GM12878 (cell line): ENCODE results near the gene EPB41L4B. TPM values are rescaled to one million over a fixed set of nuclear protein-coding genes. Genes with fewer than 3 reads are reported as not detected.

ENCODE experiments used
- ATAC-seq: fragments of 200-7000 bp; cut with Tn5 transposase; 3 replicates; pipeline ENCODE4 v1.9.1; 2020; ENCODE audit warnings: mild to moderate bottlenecking, moderate library complexity
- BruUV-seq: library from RNA; stranded (reverse); fragments of 400-500 nt; replicated peaks from 2 replicates; lab custom pipeline; 2021; lab: Mats Ljungman, UMichigan
- CTCF ChIA-PET: fragments of 300-600 bp; sonication (Branson Sonifier 250); formaldehyde crosslinking; extraction: SDS; loops from one replicate; lab custom pipeline; 2021; ENCODE audit warnings: inconsistent platforms; lab: Yijun Ruan, JAX
- POLR2A ChIA-PET: fragments of 350-600 bp; formaldehyde crosslinking; extraction: SDS; loops from one replicate; lab custom pipeline; 2021; ENCODE audit warnings: inconsistent platforms; lab: Charles Lee
- RAD21 ChIA-PET: fragments of 300-600 bp; sonication (Branson Sonifier 250); formaldehyde crosslinking; loops from one replicate; lab custom pipeline; 2023; ENCODE audit warnings: antibody characterized with exemption; ENCODE audit not compliant: unreplicated experiment; lab: Charles Lee
- SMC1A ChIA-PET: fragments of 300-600 bp; sonication (Branson Sonifier 250); formaldehyde crosslinking; loops from one replicate; lab custom pipeline; 2023; ENCODE audit not compliant: unreplicated experiment, uncharacterized antibody; lab: Charles Lee
- DNase-seq: peaks from one replicate; pipeline ENCODE4 v3.0.0-alpha.2; 2011; ENCODE audit warnings: low read depth, low spot score
- FAIRE-seq: peaks from 3 replicates; lab custom pipeline; 2011; peaks lifted over from hg19 to GRCh38; lab: Jason Lieb, UNC
- H2AFZ ChIP-seq: 2 replicates; pipeline ENCODE4 v1.6.0; 2011; ENCODE audit warnings: low read depth, low read length, control low read depth; ENCODE audit not compliant: control insufficient read depth
- H3K27ac ChIP-seq: 2 replicates; pipeline ENCODE4 v1.5.1; 2011; ENCODE audit warnings: control low read depth; ENCODE audit not compliant: control insufficient read depth, insufficient read depth
- H3K27me3 ChIP-seq, 2 experiments: replicated peaks in 1 of 2; 2 replicates each; pipeline versions ENCODE4 v1.6.0 to v1.6.1; 2011; ENCODE audit warnings: low read length in 1 of 2; ENCODE audit not compliant: control insufficient read depth in 2 of 2, insufficient read depth in 2 of 2
- H3K36me3 ChIP-seq, 2 experiments: 2 replicates each; pipeline ENCODE4 v1.5.1; 2011; ENCODE audit warnings: low read length in 1 of 2; ENCODE audit not compliant: control insufficient read depth in 2 of 2, insufficient read depth in 2 of 2
- H3K4me1 ChIP-seq: 2 replicates; pipeline ENCODE4 v1.6.1; 2011; ENCODE audit warnings: mild to moderate bottlenecking, low read length, moderate library complexity, mixed read lengths; ENCODE audit not compliant: control insufficient read depth, insufficient read depth
- H3K4me2 ChIP-seq: 2 replicates; pipeline ENCODE4 v1.6.0; 2011; ENCODE audit warnings: control low read depth; ENCODE audit not compliant: control insufficient read depth, insufficient read depth
- H3K4me3 ChIP-seq: fragments of 200-600 bp; sonication (generic); 2 replicates; pipeline ENCODE4 v1.5.1; 2016
- H3K79me2 ChIP-seq: 2 replicates; pipeline ENCODE4 v1.6.0; 2011; ENCODE audit warnings: low read length; ENCODE audit not compliant: control insufficient read depth, insufficient read depth
- H3K9ac ChIP-seq: 2 replicates; pipeline ENCODE4 v1.8.0; 2011; ENCODE audit warnings: low read length, control low read depth, mixed read lengths; ENCODE audit not compliant: control insufficient read depth, insufficient read depth
- H3K9me3 ChIP-seq: replicated peaks from 3 replicates; pipeline ENCODE4 v1.5.1; 2011; ENCODE audit warnings: mild to moderate bottlenecking, low read length; ENCODE audit not compliant: control insufficient read depth, insufficient read depth
- H4K20me1 ChIP-seq: 2 replicates; pipeline ENCODE4 v1.6.0; 2011; ENCODE audit not compliant: control insufficient read depth, insufficient read depth
- MAX ChIP-seq: IDR thresholded peaks from 2 replicates; pipeline ENCODE4 v1.6.1; 2012; ENCODE audit warnings: low read depth, low read length, improper control_type of control experiment
- NFXL1 ChIP-seq: fragments of 450-650 bp; IDR thresholded peaks from 2 replicates; pipeline ENCODE4 v1.6.1; 2017; ENCODE audit warnings: antibody characterized with exemption, mild to moderate bottlenecking, borderline replicate concordance
- PKNOX1 ChIP-seq: fragments of 450-650 bp; IDR thresholded peaks from 2 replicates; pipeline ENCODE4 v1.6.1; 2016; ENCODE audit warnings: mild to moderate bottlenecking
- POLR2AphosphoS5 ChIP-seq: IDR thresholded peaks from 2 replicates; pipeline ENCODE4 v1.6.1; 2011; ENCODE audit warnings: mild to moderate bottlenecking, low read length, inconsistent platforms
- POU2F2 ChIP-seq: IDR thresholded peaks from 3 replicates; pipeline ENCODE4 v1.6.1; 2011; ENCODE audit warnings: low read depth, mild to moderate bottlenecking, low read length, borderline replicate concordance
- RELA ChIP-seq: fragments of 450-650 bp; IDR thresholded peaks from 2 replicates; pipeline ENCODE4 v1.8.0; 2014; ENCODE audit warnings: borderline replicate concordance; ENCODE audit not compliant: partially characterized antibody
- REST ChIP-seq: IDR thresholded peaks from 2 replicates; pipeline ENCODE4 v1.6.1; 2012; ENCODE audit warnings: mild to moderate bottlenecking, low read depth, low read length
- RUNX3 ChIP-seq: IDR thresholded peaks from 2 replicates; pipeline ENCODE4 v1.6.1; 2012; ENCODE audit warnings: low read length, inconsistent platforms
- SKIL ChIP-seq: fragments of 450-650 bp; IDR thresholded peaks from 2 replicates; pipeline ENCODE4 v1.6.1; 2017; ENCODE audit warnings: mild to moderate bottlenecking, low read depth, inconsistent platforms; ENCODE audit not compliant: poor library complexity, severe bottlenecking
- SP1 ChIP-seq: IDR thresholded peaks from one replicate; pipeline ENCODE4 v1.6.1; 2011; ENCODE audit warnings: low read depth, low read length
- SPI1 ChIP-seq: IDR thresholded peaks from 2 replicates; pipeline ENCODE4 v1.6.1; 2011; ENCODE audit warnings: low read depth, mild to moderate bottlenecking, low read length, moderate library complexity, borderline replicate concordance; ENCODE audit not compliant: insufficient read depth
- SREBF2 ChIP-seq: IDR thresholded peaks from 2 replicates; pipeline ENCODE4 v1.6.1; 2012; ENCODE audit warnings: mild to moderate bottlenecking, low read length
- SUPT20H ChIP-seq: IDR thresholded peaks from 2 replicates; pipeline ENCODE4 v1.6.1; 2011; ENCODE audit warnings: low read depth, mild to moderate bottlenecking, low read length, moderate library complexity, borderline replicate concordance; ENCODE audit not compliant: control insufficient read depth
- ZNF622 ChIP-seq: fragments of 450-650 bp; IDR thresholded peaks from 2 replicates; pipeline ENCODE4 v1.6.1; 2017; ENCODE audit warnings: mild to moderate bottlenecking, inconsistent platforms
- WGBS: methylation state at CpG from one replicate; pipeline ENCODE4 v1.1.6; 2016; ENCODE audit warnings: low lambda C conversion rate; ENCODE audit not compliant: insufficient replicate concordance, insufficient coverage; ENCODE audit errors: missing lambda C conversion rate; 5-methylcytosine and 5-hydroxymethylcytosine counted together
- in situ Hi-C: fragments of 300-500 bp; cut with MboI; formaldehyde crosslinking; loops from 9 replicates; pipeline ENCODE4 v1.14.3; 2018; ENCODE audit warnings: mixed read lengths
- intact Hi-C: fragments of 100-400 bp; cut with micrococcal nuclease; formaldehyde crosslinking; loops from one replicate; pipeline ENCODE4 v1.14.2; 2022; ENCODE audit not compliant: unreplicated experiment
- polyA plus RNA-seq, 11 experiments: library from polyadenylated mRNA; depleted of rRNA in 4 of 11; unstranded in 6 of 11; stranded (reverse) in 5 of 11; fragments of >200 nt; fragmentation: Nextera tagmentation in 4 of 11; fragmentation: Illumina TruSeq in 1 of 11; extraction: Ambion mirVana in 4 of 11; extraction: Trizol in 1 of 11; gene quantifications; 1 replicate in 1 of 11; 2 replicates in 10 of 11; pipeline versions ENCODE4 v1.2.1 to v1.2.3, GENCODE V29; 2011 to 2016; ENCODE audit warnings: inconsistent platforms in 2 of 11, missing spikeins in 2 of 11, low read depth in 1 of 11
- total RNA-seq, 4 experiments: library from RNA; depleted of rRNA in 3 of 4; stranded (reverse); fragments of >200 nt in 3 of 4; fragmentation: Illumina TruSeq in 1 of 4; extraction: Trizol in 1 of 4; gene quantifications; 2 replicates each; pipeline versions ENCODE4 v1.2.1 to v1.2.3, GENCODE V29; 2013 to 2021

The EPB41L4B gene
- total and polyA plus RNA-seq, 10 of the 15 experiments (the other 5 are each of a cell fraction or from before 2014, with no cell fraction given) = 0.04 to 0.75 (median 0.13) TPM; not detected in 1

GRCh38 chr9:109307380-109308240 is 13.2 kb downstream of the EPB41L4B start:
- CTCF ChIA-PET = interaction anchor here (0.9 kb wide), 1 partner anchor 163 kb away, joined by 3 read pairs; no protein-coding TSS in a partner anchor
- Histone ChIP-seq H3K36me3 (no peaks in the 10 kb centered on the region), H2AFZ (no peak overlapping the region), H3K9ac (no peak overlapping the region), H3K9me3 (no peaks in the 10 kb centered on the region), H3K4me2 (no peak overlapping the region), H4K20me1 (no peaks in the 10 kb centered on the region; the same call in 1 of the 2 replicates), H3K79me2 (no peaks in the 10 kb centered on the region), H3K27ac (no peak overlapping the region), H3K4me1 (no peaks in the 10 kb centered on the region), H3K4me3 (no peak overlapping the region), H3K27me3 (peaks cover 1 to 3% of the 10 kb centered on the region in 2 experiments; a peak in 2 of 4 replicates)
- ATAC-seq = no peak
- POLR2A ChIA-PET = interaction anchor here (0.6 kb wide), 3 partner anchors 47 to 188 kb away, joined by 3 to 7 read pairs (median 4); partner anchors contain the start of gene TMEM245
- 31% methylated on average over 18 of the region's 18 CpGs for WGBS
- intact Hi-C loops = no loop called here
- no TSS peak for BruUV-seq
- in situ Hi-C loops = no loop called here
- no peak for DNase-seq
- SMC1A ChIA-PET = interaction anchor here (0.8 to 1.3 kb wide), 3 partner anchors 9 to 184 kb away, joined by 3 to 4 read pairs (median 3); no protein-coding TSS in a partner anchor
- no peak for FAIRE-seq
- RAD21 ChIA-PET = no interaction called here
- TF ChIP-seq SP1 (no peak), RELA (no peak), SUPT20H (no peak), RUNX3 (no peak), REST (no peak), MAX (no peak), POU2F2 (no peak), PKNOX1 (no peak), SREBF2 (no peak), ZNF622 (no peak), POLR2AphosphoS5 (no peak), NFXL1 (no peak), SPI1 (no peak), SKIL (no peak)
